CD4-positive, alpha-beta memory T cell (primary cell): ENCODE results near the gene CLDN2. TPM values are rescaled to one million over a fixed set of nuclear protein-coding genes. Genes with fewer than 3 reads are reported as not detected.

Experiments used
- CTCF ChIA-PET: fragments of 350-600 bp; sonication (Branson Sonifier 250); formaldehyde crosslinking; loops from one replicate; lab custom pipeline; 2021; ENCODE audit warnings: inconsistent platforms; ENCODE audit not compliant: partially characterized antibody; lab: Charles Lee
- POLR2A ChIA-PET: fragments of 350-600 bp; sonication (Branson Sonifier 250); formaldehyde crosslinking; loops from one replicate; lab custom pipeline; 2021; ENCODE audit not compliant: partially characterized antibody; lab: Charles Lee
- DNase-seq, 5 donors: peaks; one replicate each; pipeline versions ENCODE4 v3.0.0 to v3.0.0-alpha.2; 2020 to 2022; ENCODE audit warnings: mixed read lengths in 1 of 5
- H3K27ac ChIP-seq: one replicate; pipeline ENCODE4 v1.7.0; 2013; ENCODE audit warnings: low read depth, low read length
- H3K27me3 ChIP-seq: 2 replicates; pipeline ENCODE4 v1.7.0; 2013; ENCODE audit warnings: mild to moderate bottlenecking, low read length, moderate library complexity; ENCODE audit not compliant: insufficient read depth
- H3K36me3 ChIP-seq: 2 replicates; pipeline ENCODE4 v1.7.0; 2013; ENCODE audit warnings: mild to moderate bottlenecking, low read length, moderate library complexity; ENCODE audit not compliant: insufficient read depth
- H3K4me1 ChIP-seq: 2 replicates; pipeline ENCODE4 v1.7.0; 2013; ENCODE audit warnings: mild to moderate bottlenecking, low read length, moderate library complexity; ENCODE audit not compliant: insufficient read depth
- H3K4me3 ChIP-seq, 2 donors: one replicate each; pipeline ENCODE4 v1.7.0; 2013; ENCODE audit warnings: low read length in 2 of 2, mild to moderate bottlenecking in 1 of 2
- H3K9me3 ChIP-seq, 2 donors: one replicate each; pipeline ENCODE4 v1.7.0; 2013; ENCODE audit warnings: low read length in 2 of 2, control low read depth in 1 of 2; ENCODE audit not compliant: control insufficient read depth in 1 of 2
- H3K27ac Mint-ChIP-seq, 7 donors: one replicate each; pipeline ENCODE4 v1.8.0; 2020 to 2021; ENCODE audit warnings: mixed read lengths in 7 of 7, mild to moderate bottlenecking in 6 of 7, inconsistent platforms in 3 of 7, moderate library complexity in 3 of 7
- H3K27me3 Mint-ChIP-seq, 2 donors: one replicate each; pipeline ENCODE4 v1.8.0; 2020 to 2021; ENCODE audit warnings: mixed read lengths in 2 of 2
- H3K36me3 Mint-ChIP-seq, 2 donors: one replicate each; pipeline ENCODE4 v1.8.0; 2020 to 2021; ENCODE audit warnings: mixed read lengths in 2 of 2, inconsistent platforms in 1 of 2, mild to moderate bottlenecking in 1 of 2
- H3K4me1 Mint-ChIP-seq, 4 donors: one replicate each; pipeline ENCODE4 v1.8.0; 2020 to 2021; ENCODE audit warnings: mixed read lengths in 4 of 4, mild to moderate bottlenecking in 1 of 4
- H3K4me3 Mint-ChIP-seq, 8 donors: one replicate each; pipeline ENCODE4 v1.8.0; 2020 to 2021; ENCODE audit warnings: mixed read lengths in 8 of 8, mild to moderate bottlenecking in 7 of 8, moderate library complexity in 6 of 8, inconsistent platforms in 3 of 8
- H3K9me3 Mint-ChIP-seq, 8 donors: one replicate each; pipeline ENCODE4 v1.8.0; 2020 to 2021; ENCODE audit warnings: mixed read lengths in 8 of 8, mild to moderate bottlenecking in 5 of 8, inconsistent platforms in 3 of 8, moderate library complexity in 1 of 8
- intact Hi-C: fragments of 100-400 bp; cut with micrococcal nuclease; formaldehyde crosslinking; loops from one replicate; pipeline ENCODE4 v1.15.1; 2023
- polyA plus RNA-seq, 2 donors: library from polyadenylated mRNA; unstranded; fragments of 300-500 nt; fragmentation: Illumina TruSeq; gene quantifications; one replicate each; pipeline ENCODE4 v1.2.3, GENCODE V29; 2021
- total RNA-seq, 2 experiments: library from RNA; stranded (reverse); gene quantifications; one replicate each; pipeline ENCODE4 v1.2.3, GENCODE V29; 2021

The CLDN2 gene
- total and polyA plus RNA-seq, 4 experiments from 2014 or later = 0.11 TPM; not detected in 3

DNA sequence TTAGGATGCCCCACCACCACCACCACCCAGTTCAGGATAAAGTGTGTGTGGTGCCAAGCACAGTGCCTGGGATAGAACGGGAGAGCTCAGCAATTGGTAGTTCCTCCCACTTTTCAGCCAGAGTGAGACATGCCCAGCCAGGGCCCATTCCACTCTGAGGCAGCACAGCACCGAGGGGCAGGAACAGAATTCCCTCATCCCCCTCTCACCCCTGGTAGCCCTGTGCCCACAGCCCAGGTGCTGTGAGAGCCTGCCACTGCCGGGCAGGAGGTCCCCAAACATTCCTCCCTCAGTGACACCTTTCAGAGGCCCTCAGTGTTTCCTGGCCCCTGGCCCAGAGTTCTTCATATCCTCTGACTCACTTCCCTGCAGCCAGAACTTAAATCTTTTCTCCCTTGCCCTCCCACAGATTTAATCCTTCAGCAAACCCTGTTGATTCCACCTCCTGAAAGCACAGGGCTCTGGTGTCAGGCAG is 25.2 kb upstream of the CLDN2 start:
- Mint-ChIP-seq H3K4me1 (peaks cover 0 to 4% (median under 1%) of the 10 kb centered on the region in 4 donors), H3K27me3 (no peaks in the 10 kb centered on the region), H3K36me3 (no peaks in the 10 kb centered on the region), H3K9me3 (no peaks in the 10 kb centered on the region), H3K27ac (no peak overlapping the region), H3K4me3 (no peak overlapping the region)
- Histone ChIP-seq H3K27me3 (no peaks in the 10 kb centered on the region), H3K4me1 (no peaks in the 10 kb centered on the region), H3K4me3 (no peak overlapping the region), H3K27ac (no peak overlapping the region), H3K9me3 (no peaks in the 10 kb centered on the region), H3K36me3 (no peaks in the 10 kb centered on the region)
- intact Hi-C loops = loop anchor here (1.0 to 10.0 kb wide), 4 partner anchors 58 to 999 kb away; partner anchors contain the start of gene RBM41
- CTCF ChIA-PET = interaction anchor here (0.8 to 2.2 kb wide), 8 partner anchors 7 to 131 kb away, joined by 3 to 8 read pairs (median 6); no protein-coding TSS in a partner anchor
- POLR2A ChIA-PET = no interaction called here
- DNase-seq = no peak

- no peaks in the 10 kb centered on the region for H3K27me3 ChIP-seq
- H3K36me3 ChIP-seq = no peaks in the 10 kb centered on the region
- no peaks in the 10 kb centered on the region for H3K9me3 ChIP-seq
- Mint-ChIP-seq H3K4me3 (no peak overlapping the region), H3K4me1 (peaks cover 0 to 4% (median under 1%) of the 10 kb centered on the region in 4 donors), H3K27me3 (no peaks in the 10 kb centered on the region), H3K36me3 (no peaks in the 10 kb centered on the region), H3K9me3 (no peaks in the 10 kb centered on the region), H3K27ac (no peak overlapping the region)
- CTCF ChIA-PET = interaction anchor here (1.0 to 4.6 kb wide), 9 partner anchors 19 to 997 kb away, joined by 3 to 62 read pairs (median 3); no protein-coding TSS in a partner anchor
- no peak overlapping the region for H3K27ac ChIP-seq
- H3K4me3 ChIP-seq = no peak overlapping the region
- no peaks in the 10 kb centered on the region for H3K4me1 ChIP-seq
- POLR2A ChIA-PET = no interaction called here
- DNase-seq = no peak
- intact Hi-C loops = loop anchor here (10.0 kb wide), 1 partner anchor 218 kb away; the partner anchor contains the start of gene RBM41
Observed at GRCh38 chrX:106897259-106897658, 22.9 kb upstream of the CLDN2 start.

DNA sequence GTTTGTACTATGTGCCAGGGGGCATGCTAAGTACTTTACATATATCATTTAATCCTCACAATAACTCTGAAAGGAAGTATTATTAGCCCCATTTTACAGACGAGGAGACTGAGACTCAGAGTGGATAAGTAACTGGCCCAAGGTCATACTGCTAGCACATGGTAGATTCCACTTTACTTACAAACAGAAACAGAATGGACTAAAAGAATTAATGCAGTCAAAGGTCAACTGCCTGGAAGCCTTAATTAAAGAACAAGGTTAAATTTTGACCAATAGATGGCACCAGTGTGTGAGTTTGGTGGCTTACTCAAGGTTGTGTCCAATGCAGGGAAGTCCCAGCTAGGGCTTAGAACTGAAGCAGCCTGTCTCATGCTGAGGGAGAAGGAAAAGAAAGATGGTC is 21.7 kb upstream of the CLDN2 start:
- Histone ChIP-seq H3K9me3 (no peaks in the 10 kb centered on the region), H3K4me3 (no peak overlapping the region), H3K27me3 (no peaks in the 10 kb centered on the region), H3K27ac (no peak overlapping the region), H3K4me1 (no peaks in the 10 kb centered on the region), H3K36me3 (no peaks in the 10 kb centered on the region)
- ChIA-PET CTCF (interaction anchor here (0.6 to 4.6 kb wide), 20 partner anchors 8 to 1072 kb away, joined by 3 to 62 read pairs (median 4); partner anchors contain the start of gene NCBP2L), POLR2A (no interaction called here)
- H3K27me3 Mint-ChIP-seq = no peaks in the 10 kb centered on the region
- no peak overlapping the region for H3K27ac Mint-ChIP-seq
- no peaks in the 10 kb centered on the region for H3K9me3 Mint-ChIP-seq
- no peak overlapping the region for H3K4me3 Mint-ChIP-seq
- DNase-seq = peak in 4 of 5 donors; percentile 32 to 44 (median 38)
- peaks cover 0 to 4% (median under 1%) of the 10 kb centered on the region in 4 donors for H3K4me1 Mint-ChIP-seq
- intact Hi-C loops = loop anchor here (1.0 to 10.0 kb wide), 3 partner anchors 55 to 995 kb away; partner anchors contain the start of gene RBM41
- no peaks in the 10 kb centered on the region for H3K36me3 Mint-ChIP-seq

- Histone ChIP-seq H3K36me3 (no peaks in the 10 kb centered on the region), H3K9me3 (no peaks in the 10 kb centered on the region), H3K27me3 (no peaks in the 10 kb centered on the region), H3K4me1 (no peaks in the 10 kb centered on the region), H3K4me3 (no peak overlapping the region), H3K27ac (no peak overlapping the region)
- Mint-ChIP-seq H3K36me3 (no peaks in the 10 kb centered on the region), H3K4me1 (peaks cover 0 to 4% (median under 1%) of the 10 kb centered on the region in 4 donors), H3K27me3 (no peaks in the 10 kb centered on the region), H3K9me3 (no peaks in the 10 kb centered on the region), H3K4me3 (no peak overlapping the region), H3K27ac (peak overlapping the region in 1 of 7 donors; percentile 3)
- DNase-seq = no peak
- intact Hi-C loops = loop anchor here (10.0 kb wide), 1 partner anchor 216 kb away; the partner anchor contains the start of gene RBM41
- CTCF ChIA-PET = interaction anchor here (0.6 to 4.6 kb wide), 17 partner anchors 11 to 1072 kb away, joined by 3 to 62 read pairs (median 4); partner anchors contain the start of gene NCBP2L
- POLR2A ChIA-PET = no interaction called here
Observed at GRCh38 chrX:106899276-106899675, 20.9 kb upstream of the CLDN2 start.

DNA sequence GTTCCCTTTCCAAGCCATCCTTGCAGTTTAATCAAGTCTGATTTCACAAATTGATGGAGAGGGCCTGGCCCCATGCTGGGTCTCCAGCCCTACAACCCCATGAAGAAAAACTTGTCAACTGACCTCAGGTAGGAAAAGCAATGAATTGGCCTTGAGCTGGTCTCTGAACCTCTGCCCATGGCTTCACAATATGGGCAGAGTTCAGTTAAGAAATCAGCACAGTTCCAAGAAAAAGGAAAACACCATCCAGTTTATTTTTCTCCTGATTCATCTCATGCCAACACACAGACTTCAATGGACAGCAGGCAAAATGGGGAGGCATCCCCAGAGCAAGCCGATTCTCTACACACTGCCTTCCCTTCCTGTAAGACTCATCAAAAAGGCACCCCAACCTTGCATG is 20.4 kb upstream of the CLDN2 start:
- Mint-ChIP-seq H3K36me3 (no peaks in the 10 kb centered on the region), H3K27ac (no peak overlapping the region), H3K9me3 (no peaks in the 10 kb centered on the region), H3K27me3 (no peaks in the 10 kb centered on the region), H3K4me1 (peaks cover 0 to 4% (median under 1%) of the 10 kb centered on the region in 4 donors), H3K4me3 (no peak overlapping the region)
- Histone ChIP-seq H3K27ac (no peak overlapping the region), H3K9me3 (no peaks in the 10 kb centered on the region), H3K4me1 (no peaks in the 10 kb centered on the region), H3K36me3 (no peaks in the 10 kb centered on the region), H3K4me3 (no peak overlapping the region), H3K27me3 (no peaks in the 10 kb centered on the region)
- POLR2A ChIA-PET = no interaction called here
- CTCF ChIA-PET = interaction anchor here (0.9 to 4.6 kb wide), 6 partner anchors 10 to 375 kb away, joined by 3 to 62 read pairs (median 4); no protein-coding TSS in a partner anchor
- no peak for DNase-seq
- intact Hi-C loops = loop anchor here (10.0 kb wide), 1 partner anchor 215 kb away; the partner anchor contains the start of gene RBM41

- no peaks in the 10 kb centered on the region for H3K9me3 Mint-ChIP-seq
- no peaks in the 10 kb centered on the region for H3K27me3 ChIP-seq
- no peaks in the 10 kb centered on the region for H3K36me3 Mint-ChIP-seq
- no peak overlapping the region for H3K4me3 Mint-ChIP-seq
- POLR2A ChIA-PET = no interaction called here
- peak overlapping the region in 1 of 7 donors; percentile 67 for H3K27ac Mint-ChIP-seq
- no peaks in the 10 kb centered on the region for H3K27me3 Mint-ChIP-seq
- H3K36me3 ChIP-seq = no peaks in the 10 kb centered on the region
- H3K4me1 Mint-ChIP-seq = peaks cover 0 to 4% (median under 1%) of the 10 kb centered on the region in 4 donors
- CTCF ChIA-PET = interaction anchor here (0.9 to 1.3 kb wide), 3 partner anchors 9 to 43 kb away, joined by 3 read pairs; no protein-coding TSS in a partner anchor
- no peaks in the 10 kb centered on the region for H3K4me1 ChIP-seq
- no peak overlapping the region for H3K27ac ChIP-seq
- no peak for DNase-seq
- intact Hi-C loops = no loop called here
- no peak overlapping the region for H3K4me3 ChIP-seq
- H3K9me3 ChIP-seq = no peaks in the 10 kb centered on the region
Observed at GRCh38 chrX:106901341-106901740, 18.9 kb upstream of the CLDN2 start.

- Histone ChIP-seq H3K9me3 (no peaks in the 10 kb centered on the region), H3K36me3 (no peaks in the 10 kb centered on the region), H3K27ac (no peak overlapping the region), H3K4me1 (no peaks in the 10 kb centered on the region), H3K27me3 (no peaks in the 10 kb centered on the region), H3K4me3 (no peak overlapping the region)
- POLR2A ChIA-PET = no interaction called here
- no peak overlapping the region for H3K27ac Mint-ChIP-seq
- intact Hi-C loops = no loop called here
- H3K4me3 Mint-ChIP-seq = no peak overlapping the region
- no peaks in the 10 kb centered on the region for H3K36me3 Mint-ChIP-seq
- H3K4me1 Mint-ChIP-seq = peaks cover 0 to 4% (median under 1%) of the 10 kb centered on the region in 4 donors
- no peaks in the 10 kb centered on the region for H3K9me3 Mint-ChIP-seq
- CTCF ChIA-PET = interaction anchor here (0.9 to 1.3 kb wide), 4 partner anchors 8 to 43 kb away, joined by 3 to 6 read pairs (median 3); no protein-coding TSS in a partner anchor
- no peaks in the 10 kb centered on the region for H3K27me3 Mint-ChIP-seq
- no peak for DNase-seq
Observed at GRCh38 chrX:106901781-106902219, 18.4 kb upstream of the CLDN2 start.
